T47D (cell line): ENCODE data around the gene NT5E.

Experiments
- DNase-seq, 2 experiments: peaks; one replicate each; pipeline versions ENCODE4 v3.0.0 to v3.0.0-alpha.2; 2011 to 2012; ENCODE audit warnings: low read depth in 1 of 2, low spot score in 1 of 2
- JUND ChIP-seq: IDR thresholded peaks from 2 replicates; pipeline ENCODE4 v1.6.1; 2012; ENCODE audit warnings: low read depth
- in situ Hi-C: cut with HindIII; loops from 2 replicates; pipeline ENCODE4 v1.10.0; 2016; ENCODE audit warnings: low sequenced_read_pairs, low pct_unique_long_range_greater_than_20kb

The NT5E gene

DNA sequence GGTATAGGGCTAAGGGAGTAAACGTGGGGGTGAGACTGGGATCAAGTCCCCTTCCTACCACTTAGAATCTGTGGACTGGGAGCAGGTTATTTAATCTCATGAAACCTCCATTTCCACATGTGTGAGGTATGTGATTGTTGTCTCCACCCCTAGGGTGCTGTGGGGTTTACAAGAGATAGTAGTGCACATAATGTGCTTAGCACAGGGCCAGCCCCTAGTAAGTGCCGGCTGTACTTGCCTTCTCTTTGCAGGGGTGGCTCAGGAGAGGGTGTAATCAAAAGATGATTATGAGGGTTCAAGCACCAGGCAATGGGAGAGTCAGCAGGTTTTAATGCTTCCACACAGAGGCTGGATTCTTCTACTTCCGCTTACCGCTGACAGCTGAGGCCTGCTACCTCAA is 6.9 kb downstream of the NT5E start:
- in situ Hi-C loops = no loop called here

DNA sequence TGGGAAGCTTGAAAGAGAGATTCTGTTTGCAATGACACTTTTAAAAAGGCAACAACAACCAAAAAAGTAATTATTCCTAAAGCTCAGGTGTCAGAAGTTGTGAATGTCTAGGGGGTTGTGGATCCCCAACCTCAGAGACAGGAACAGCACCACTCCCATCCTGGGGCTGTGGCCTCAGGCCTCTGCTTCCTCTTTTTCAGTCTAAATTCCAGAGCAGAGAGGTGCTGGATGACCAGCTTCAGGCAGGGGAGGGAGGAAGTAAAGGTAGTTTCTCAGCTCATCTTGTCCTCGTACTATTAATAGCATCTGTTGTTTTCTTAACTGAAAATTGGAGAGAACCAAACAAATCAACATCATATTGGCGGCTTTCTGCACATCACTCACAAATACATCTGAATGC is 8.3 kb downstream of the NT5E start:
- no peak for DNase-seq
- no peak for TF ChIP-seq JUND
- in situ Hi-C loops = no loop called here

More for the DNA sequence above, 6.9 kb downstream of the NT5E start:
- TF ChIP-seq JUND = no peak
- no peak for DNase-seq

DNA sequence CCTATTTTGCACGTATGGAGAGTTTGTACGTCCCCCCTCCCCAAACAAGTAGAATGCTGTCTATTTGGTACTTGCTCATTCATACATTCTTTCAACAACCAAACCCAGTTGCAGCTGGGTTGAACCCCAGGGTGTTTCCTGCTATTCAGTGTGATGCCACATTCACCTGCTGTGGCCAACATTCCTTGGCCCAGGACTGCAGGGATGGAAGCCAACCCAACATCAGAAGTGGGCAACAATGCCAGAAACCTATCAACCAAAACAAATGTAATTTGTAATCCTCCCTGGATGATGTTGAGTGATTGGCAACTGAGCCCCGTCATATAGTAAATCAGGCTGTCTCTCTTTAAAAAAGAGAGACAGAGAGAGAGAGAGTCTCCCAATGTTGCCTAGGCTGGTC is 8.9 kb downstream of the NT5E start:
- TF ChIP-seq JUND = no peak
- no peak for DNase-seq
- in situ Hi-C loops = no loop called here

DNA sequence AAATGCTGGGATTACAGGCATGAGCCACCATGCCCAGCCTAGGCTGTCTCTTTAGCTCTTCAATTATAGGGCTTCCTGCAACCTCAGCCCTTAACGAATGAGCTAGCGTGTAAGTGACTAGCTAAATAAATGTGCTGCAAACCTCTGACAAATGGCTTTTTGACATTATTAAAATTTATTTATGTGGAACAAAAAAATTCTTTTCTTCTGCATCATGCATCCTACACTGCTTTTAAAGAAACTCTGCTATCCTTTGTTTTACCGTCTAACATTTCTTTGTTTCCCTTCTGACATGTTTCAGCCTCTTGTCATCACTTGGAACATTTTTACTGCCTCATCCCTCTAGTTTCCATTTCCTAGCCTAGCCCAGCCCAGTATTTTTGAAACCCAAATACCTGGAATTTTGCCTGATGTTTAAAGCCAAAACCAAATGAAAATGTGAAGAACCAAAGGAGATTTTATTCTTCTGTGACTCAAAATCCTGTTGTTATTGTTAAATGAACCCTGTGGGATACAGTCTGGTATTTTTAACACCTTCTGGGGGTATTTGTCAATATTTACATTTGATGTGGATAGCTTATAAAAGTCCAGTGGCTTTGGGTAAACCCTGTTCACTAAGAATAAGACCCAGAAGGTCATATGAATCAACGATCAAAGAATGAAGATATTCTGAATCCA is 9.5 kb downstream of the NT5E start:
- TF ChIP-seq JUND = no peak
- in situ Hi-C loops = no loop called here

DNA sequence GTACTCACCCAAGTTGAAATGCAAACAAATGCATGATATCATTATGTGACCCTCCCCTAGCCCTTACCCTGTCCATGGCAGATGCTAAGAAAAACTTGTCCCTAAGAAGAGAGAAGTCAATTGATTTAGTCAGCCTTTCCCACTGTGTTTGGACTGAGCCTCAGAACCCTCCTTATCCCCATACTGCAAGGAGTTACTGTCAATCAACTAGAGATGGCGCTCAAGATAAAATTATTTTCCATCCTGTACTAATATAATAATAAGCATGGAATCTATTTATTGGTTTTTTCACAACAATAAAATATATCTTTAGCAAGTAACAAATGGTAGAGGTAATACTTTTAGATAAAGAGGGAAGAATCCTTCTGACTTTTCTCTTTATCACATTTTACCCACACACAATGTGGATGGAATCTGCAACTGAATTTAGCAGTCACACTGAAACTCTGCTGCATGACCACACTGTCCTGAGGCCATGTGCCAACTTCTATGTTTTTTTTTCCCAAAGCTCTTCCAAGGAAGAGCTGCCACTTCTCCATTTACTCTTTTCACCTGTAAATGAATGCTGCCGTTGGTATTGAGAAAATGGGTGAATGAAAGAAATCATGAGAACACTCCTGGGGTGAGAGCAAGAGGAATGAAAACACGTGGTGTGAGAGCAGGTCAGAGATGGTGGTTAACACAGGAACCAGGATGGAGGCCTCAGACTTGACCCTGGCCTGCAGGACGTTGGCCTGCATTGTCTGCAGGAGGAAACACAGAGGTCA is 10.5 kb downstream of the NT5E start:
- no peak for TF ChIP-seq JUND
- DNase-seq = no peak
- in situ Hi-C loops = no loop called here

More for the DNA sequence above, 9.5 kb downstream of the NT5E start:
- no peak for DNase-seq

DNA sequence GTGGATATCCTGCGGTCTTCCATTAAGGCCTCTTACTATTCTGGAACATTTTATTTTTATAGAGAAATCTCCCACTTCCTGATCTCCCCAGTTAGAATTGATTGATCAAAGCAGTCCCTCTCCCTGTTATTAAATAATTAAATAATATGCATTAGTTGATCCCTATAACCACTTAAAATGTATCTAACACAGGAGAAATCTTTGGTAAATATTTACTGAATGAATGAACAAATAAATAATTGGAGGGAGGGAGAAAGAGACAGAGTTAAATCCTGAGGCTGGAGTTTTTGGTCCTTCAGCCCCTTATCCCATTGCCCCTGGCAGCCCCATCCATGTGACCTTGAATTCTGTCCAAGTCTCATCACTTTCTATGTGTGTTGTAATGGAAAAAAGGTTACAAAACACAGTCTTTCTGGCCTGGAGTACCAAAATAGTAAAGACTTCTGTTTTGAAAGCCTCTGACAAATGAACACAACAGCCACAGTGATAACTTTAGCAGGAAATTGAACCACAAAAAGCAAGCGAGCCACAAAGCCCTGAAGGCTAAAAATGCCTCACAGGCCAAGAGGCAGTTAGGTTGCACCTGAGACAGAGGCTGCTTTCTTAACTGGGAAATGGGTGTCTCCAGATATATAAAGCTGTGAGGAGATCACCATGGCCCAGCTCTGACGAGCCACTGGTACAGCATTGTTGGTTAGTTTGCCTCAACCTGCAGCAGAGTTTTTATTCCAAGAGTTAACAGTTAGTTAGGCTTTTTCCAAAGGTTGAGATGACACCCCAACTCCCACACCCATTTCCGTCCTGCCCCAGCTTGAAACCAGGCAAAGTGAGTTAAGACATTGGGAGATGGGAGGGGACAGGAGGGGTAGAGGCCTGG is 11.3 kb downstream of the NT5E start:
- no peak for DNase-seq
- no peak for TF ChIP-seq JUND

DNA sequence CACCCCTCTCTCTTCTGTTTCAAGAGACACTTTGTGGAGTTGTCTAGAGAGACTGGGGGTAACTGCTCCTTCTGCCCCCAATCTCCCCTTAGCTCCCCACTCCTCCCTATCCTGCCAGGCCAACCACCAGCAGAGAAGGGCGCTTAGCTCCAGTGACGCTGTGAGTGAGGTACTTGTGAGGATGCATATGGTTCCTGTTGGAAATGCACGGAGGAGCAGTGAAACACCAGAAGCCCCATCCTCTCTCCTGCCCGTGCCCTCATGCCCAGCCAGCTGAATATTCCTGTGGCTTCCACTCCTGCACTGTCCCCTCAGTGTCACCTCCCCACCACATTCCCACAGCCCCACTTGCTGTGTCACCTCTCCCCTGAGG is 11.9 kb downstream of the NT5E start:
- no peak for DNase-seq
- no peak for TF ChIP-seq JUND
- in situ Hi-C loops = no loop called here

More for the DNA sequence above, 11.3 kb downstream of the NT5E start:
- in situ Hi-C loops = no loop called here

DNA sequence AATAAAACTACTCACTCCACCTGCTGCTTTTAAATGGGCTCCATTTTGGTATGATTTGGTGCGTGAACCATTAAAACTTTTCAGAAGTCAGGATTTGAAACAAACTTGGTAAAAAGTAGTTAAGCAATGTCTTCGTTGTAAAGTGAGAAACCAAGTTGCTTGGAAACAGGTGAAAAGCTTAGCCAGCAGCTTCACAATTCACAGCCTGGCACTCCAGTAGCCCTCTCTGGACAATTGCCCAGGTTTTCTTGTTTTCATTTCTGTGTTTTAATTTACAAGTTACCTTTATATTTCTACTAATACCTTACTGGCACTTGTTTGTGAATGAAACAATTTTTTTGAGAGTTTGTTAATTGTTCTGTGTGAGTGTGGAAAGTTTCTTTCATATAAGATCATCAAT is 12.8 kb downstream of the NT5E start:
- DNase-seq = no peak
- in situ Hi-C loops = no loop called here
- TF ChIP-seq JUND = no peak

DNA sequence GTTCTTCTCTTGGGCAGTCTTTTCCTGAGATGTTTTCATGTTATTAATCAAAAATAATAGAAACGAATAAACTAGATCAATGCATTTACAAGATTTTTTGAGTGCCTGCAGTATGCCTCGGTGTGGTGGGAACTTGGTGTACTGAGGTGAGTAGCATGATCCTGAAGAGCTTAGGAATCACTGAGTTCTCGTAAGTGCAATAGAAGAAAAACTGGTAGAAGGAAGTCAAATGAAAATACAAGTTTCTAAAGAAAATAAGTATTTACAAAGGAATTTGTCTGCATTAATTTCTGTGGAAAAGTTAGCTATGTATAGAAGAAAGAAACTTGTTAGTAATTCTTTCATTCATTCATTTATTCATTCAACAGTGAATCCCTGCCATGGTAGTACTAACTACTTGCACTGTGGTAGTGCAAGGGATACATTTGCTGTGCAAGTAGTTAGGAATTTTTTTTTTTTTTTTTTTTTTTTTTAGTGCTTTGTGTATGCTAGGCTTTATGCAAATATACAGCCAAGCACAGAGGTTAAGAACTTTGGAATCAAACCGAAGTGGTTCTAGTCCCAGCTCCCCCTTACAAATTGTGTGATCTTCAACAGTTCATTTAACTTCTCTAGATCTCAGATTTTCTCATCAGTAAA is 13.9 kb downstream of the NT5E start:
- DNase-seq = no peak
- no peak for TF ChIP-seq JUND
- in situ Hi-C loops = no loop called here

DNA sequence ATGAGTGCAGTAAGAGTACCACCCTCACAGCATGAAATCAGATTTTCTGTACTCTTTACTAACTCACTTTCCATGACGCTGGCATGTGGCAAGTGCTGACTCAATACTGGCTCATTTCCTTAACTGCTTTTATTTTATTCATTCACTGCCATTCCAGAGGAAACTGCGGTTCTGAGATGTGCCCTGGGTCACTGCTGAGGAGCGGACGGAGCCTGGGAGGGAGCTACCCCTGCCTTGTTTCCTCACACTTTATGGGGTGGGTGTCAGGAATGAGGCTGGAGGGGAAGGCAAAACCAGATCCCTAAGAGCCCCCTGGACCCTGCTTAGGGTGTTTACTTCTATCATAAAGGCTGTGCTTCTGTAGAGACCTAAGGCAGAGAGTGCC is 14.4 kb downstream of the NT5E start:
- no peak for DNase-seq
- in situ Hi-C loops = no loop called here
- no peak for TF ChIP-seq JUND

DNA sequence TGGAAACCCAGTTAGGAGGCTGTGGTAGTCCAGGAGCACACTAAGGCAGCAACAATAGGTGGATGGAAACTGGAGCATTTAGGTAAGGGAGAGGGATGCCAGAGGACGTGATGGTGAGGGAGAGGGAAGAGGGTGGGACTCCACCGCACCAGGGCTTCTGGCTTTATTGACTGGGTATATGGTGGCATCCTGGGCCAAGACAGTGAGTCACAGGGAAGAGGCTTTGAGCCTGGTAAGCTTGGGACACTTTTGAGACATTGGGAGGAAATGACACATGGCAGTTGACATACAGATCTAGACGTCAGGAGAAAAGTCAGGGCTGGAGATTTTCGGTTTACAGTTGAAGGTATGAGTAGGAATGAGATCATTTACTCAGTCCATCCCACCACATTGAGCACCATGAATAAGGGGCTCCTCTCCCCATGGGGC is 14.9 kb downstream of the NT5E start:
- DNase-seq = no peak
- TF ChIP-seq JUND = no peak
- in situ Hi-C loops = no loop called here

DNA sequence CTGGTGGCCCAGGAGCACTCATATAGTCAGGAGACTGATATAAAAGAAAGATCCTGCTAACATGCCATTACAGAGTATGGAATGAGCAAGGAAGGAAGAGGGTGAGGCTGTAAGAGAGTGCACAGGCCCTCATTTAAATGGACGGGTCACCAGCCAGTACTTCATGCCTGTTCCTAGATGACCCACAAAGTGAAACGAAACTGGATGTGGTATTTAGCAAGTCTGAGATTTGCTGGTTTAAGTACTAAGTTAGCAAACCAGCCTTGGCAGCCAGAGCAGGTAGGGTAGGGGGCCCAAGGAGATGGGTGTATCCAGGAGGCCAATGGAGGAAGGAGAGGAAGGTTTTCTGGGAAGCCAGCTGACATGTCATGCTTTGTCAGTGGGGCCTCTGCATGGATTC is 15.9 kb downstream of the NT5E start:
- no peak for DNase-seq
- in situ Hi-C loops = no loop called here
- no peak for TF ChIP-seq JUND
